Trophoblast cell (in vitro differentiated cells and primary cell): Measurements from ENCODE around the gene KDM4B.
A peak's percentile ranks its signal among the peaks of the same experiment; 100 is the strongest.

Source experiments
- DNase-seq, 2 donors: peaks; one replicate each; pipeline ENCODE4 v3.0.0-alpha.2; 2016
- H2AFZ ChIP-seq: 2 replicates; pipeline ENCODE4 v1.6.1; 2013; ENCODE audit warnings: low read length, moderate library complexity, mild to moderate bottlenecking; ENCODE audit not compliant: insufficient read depth, poor library complexity
- H2AK5ac ChIP-seq: 2 replicates; pipeline ENCODE4 v1.6.1; 2013; ENCODE audit warnings: mild to moderate bottlenecking, low read length
- H2BK120ac ChIP-seq: 2 replicates; pipeline ENCODE4 v1.6.1; 2013; ENCODE audit warnings: low read length, mild to moderate bottlenecking, moderate library complexity; ENCODE audit not compliant: insufficient read depth, poor library complexity
- H2BK12ac ChIP-seq: 2 replicates; pipeline ENCODE4 v1.6.1; 2013; ENCODE audit warnings: mild to moderate bottlenecking, low read length, moderate library complexity
- H2BK5ac ChIP-seq: 2 replicates; pipeline ENCODE4 v1.6.1; 2013; ENCODE audit warnings: low read length, low read depth, moderate library complexity, mild to moderate bottlenecking; ENCODE audit not compliant: poor library complexity
- H3K14ac ChIP-seq: 2 replicates; pipeline ENCODE4 v1.6.1; 2013; ENCODE audit warnings: mild to moderate bottlenecking, low read length
- H3K18ac ChIP-seq: 2 replicates; pipeline ENCODE4 v1.6.1; 2013; ENCODE audit warnings: mild to moderate bottlenecking, low read length
- H3K23ac ChIP-seq: 2 replicates; pipeline ENCODE4 v1.6.1; 2013; ENCODE audit warnings: low read length
- H3K27ac ChIP-seq: 2 replicates; pipeline ENCODE4 v1.5.1; 2013; ENCODE audit warnings: low read depth, mild to moderate bottlenecking, inconsistent platforms, low read length, moderate library complexity
- H3K27me3 ChIP-seq: 2 replicates; pipeline ENCODE4 v1.6.1; 2013; ENCODE audit warnings: inconsistent platforms, mild to moderate bottlenecking, low read length, moderate library complexity; ENCODE audit not compliant: insufficient read depth
- H3K36me3 ChIP-seq, 2 experiments: 1 replicate in 1 of 2; 2 replicates in 1 of 2; pipeline ENCODE4 v1.6.1; 2013; ENCODE audit warnings: low read length in 2 of 2, mild to moderate bottlenecking in 2 of 2, moderate library complexity in 1 of 2; ENCODE audit not compliant: insufficient read depth in 2 of 2, control insufficient read depth in 1 of 2
- H3K4ac ChIP-seq: 2 replicates; pipeline ENCODE4 v1.6.1; 2013; ENCODE audit warnings: low read depth, mild to moderate bottlenecking, low read length, moderate library complexity
- H3K4me1 ChIP-seq, 2 experiments: 1 replicate in 1 of 2; 2 replicates in 1 of 2; pipeline ENCODE4 v1.6.1; 2013; ENCODE audit warnings: low read length in 2 of 2, mild to moderate bottlenecking in 2 of 2, moderate library complexity in 1 of 2; ENCODE audit not compliant: insufficient read depth in 2 of 2, control insufficient read depth in 1 of 2
- H3K4me2 ChIP-seq: 2 replicates; pipeline ENCODE4 v1.6.1; 2013; ENCODE audit warnings: inconsistent platforms, mild to moderate bottlenecking, low read length, moderate library complexity
- H3K4me3 ChIP-seq: 2 replicates; pipeline ENCODE4 v1.5.1; 2013; ENCODE audit warnings: mild to moderate bottlenecking, low read depth, low read length, inconsistent platforms
- H3K79me1 ChIP-seq: one replicate; pipeline ENCODE4 v1.6.1; 2013; ENCODE audit warnings: low read length
- H3K79me2 ChIP-seq: 2 replicates; pipeline ENCODE4 v1.6.1; 2013; ENCODE audit warnings: low read length, mild to moderate bottlenecking; ENCODE audit not compliant: control insufficient read depth, insufficient read depth, poor library complexity
- H3K9ac ChIP-seq: 2 replicates; pipeline ENCODE4 v1.6.1; 2013; ENCODE audit warnings: mild to moderate bottlenecking, low read length
- H3K9me3 ChIP-seq: 2 replicates; pipeline ENCODE4 v1.6.1; 2013; ENCODE audit warnings: low read depth, mild to moderate bottlenecking, control low read depth, inconsistent platforms, low read length; ENCODE audit not compliant: insufficient read depth
- H4K12ac ChIP-seq: 2 replicates; pipeline ENCODE4 v1.6.1; 2013; ENCODE audit warnings: low read depth, mild to moderate bottlenecking, low read length, moderate library complexity
- H4K8ac ChIP-seq: 2 replicates; pipeline ENCODE4 v1.6.1; 2013; ENCODE audit warnings: low read depth, mild to moderate bottlenecking, low read length, moderate library complexity
- H4K91ac ChIP-seq: one replicate; pipeline ENCODE4 v1.6.1; 2013; ENCODE audit warnings: low read depth, mild to moderate bottlenecking, low read length, moderate library complexity
- WGBS: extraction: QIAGEN DNeasy Blood & Tissue Kit; methylation state at CpG from one replicate; pipeline ENCODE4 v1.1.7; 2013; ENCODE audit warnings: missing lambda C conversion rate; ENCODE audit not compliant: insufficient read length, insufficient coverage; ENCODE audit errors: extremely low coverage; 5-methylcytosine and 5-hydroxymethylcytosine counted together

KDM4B gene

GRCh38 chr19:5098646-5099045 lies 129.7 kb downstream of the KDM4B start:
- Histone ChIP-seq H3K4ac (no peak overlapping the region), H3K27me3 (no peaks in the 10 kb centered on the region), H2BK120ac (no peak overlapping the region), H3K18ac (no peak overlapping the region), H3K14ac (no peak overlapping the region), H3K4me3 (no peak overlapping the region), H2BK5ac (no peak overlapping the region), H3K79me1 (no peaks in the 10 kb centered on the region), H3K4me1 (no peaks in the 10 kb centered on the region), H2AK5ac (no peak overlapping the region), H4K91ac (no peak overlapping the region), H3K23ac (no peak overlapping the region), H3K9ac (no peak overlapping the region), H3K36me3 (peaks cover 64 to 69% of the 10 kb centered on the region in 2 experiments), H4K8ac (no peak overlapping the region), H3K79me2 (no peaks in the 10 kb centered on the region), H2BK12ac (no peak overlapping the region), H2AFZ (no peak overlapping the region), H3K9me3 (peaks cover 8% of the 10 kb centered on the region), H3K4me2 (no peak overlapping the region), H3K27ac (no peak overlapping the region), H4K12ac (no peak overlapping the region)
- no CpG with 5 or more reads among the region's 3 CpGs for WGBS
- DNase-seq: peak; percentile 11 to 50

DNA sequence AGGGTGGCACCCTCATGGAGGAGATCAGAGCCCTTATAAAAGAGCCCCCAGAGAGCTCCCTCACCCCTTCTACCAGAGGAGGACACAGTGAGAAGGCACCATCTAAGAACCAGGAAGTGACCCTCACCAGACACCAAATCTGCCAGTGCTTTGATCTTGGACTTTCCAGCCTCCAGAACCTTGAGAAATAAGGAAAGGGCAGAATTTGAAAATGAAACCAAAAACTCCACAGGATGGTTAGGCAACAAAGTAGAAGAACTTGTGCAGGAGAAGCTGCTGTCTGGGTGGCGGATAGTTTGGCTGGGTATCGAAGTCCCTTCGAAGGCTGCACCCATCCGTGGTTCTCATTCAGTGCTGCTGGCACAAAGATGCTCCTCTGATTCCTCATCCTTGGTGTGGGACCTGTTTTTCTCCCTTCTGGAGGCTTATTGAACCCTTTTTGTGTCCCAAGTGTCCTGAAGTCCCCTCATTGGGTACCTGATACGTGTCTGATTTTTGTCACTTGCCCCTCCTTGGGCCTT lies 130.8 kb downstream of the KDM4B start:
- peaks cover 67 to 73% of the 10 kb centered on the region in 2 experiments for H3K36me3 ChIP-seq
- no CpG with 5 or more reads among the region's 5 CpGs for WGBS

DNA sequence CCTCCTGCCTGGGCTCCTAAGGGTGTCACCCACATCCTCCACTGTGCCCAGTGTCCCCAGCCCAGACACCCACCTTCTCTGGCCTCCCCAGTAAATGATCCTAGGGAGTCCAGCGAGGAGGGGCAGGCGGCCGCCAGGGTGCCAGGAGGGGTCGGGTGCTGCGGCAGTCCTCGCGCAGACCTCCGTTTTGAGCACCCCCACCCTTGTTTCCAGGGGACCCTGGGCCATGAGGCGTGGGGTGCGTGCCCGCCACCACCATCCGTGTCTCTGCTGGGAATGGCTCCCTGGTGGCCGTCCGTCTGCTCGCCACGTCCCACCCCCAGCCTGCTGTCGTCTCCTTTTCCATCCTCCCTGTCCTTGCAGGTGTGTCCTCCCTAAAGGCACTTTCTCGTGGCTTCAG lies 133.0 kb downstream of the KDM4B start:
- Histone ChIP-seq H3K27ac (no peak overlapping the region), H3K79me1 (no peaks in the 10 kb centered on the region), H3K9me3 (peaks cover 8% of the 10 kb centered on the region), H3K18ac (no peak overlapping the region), H3K14ac (no peak overlapping the region), H2BK120ac (no peak overlapping the region), H3K4ac (no peak overlapping the region), H4K12ac (peak overlapping the region; percentile 6), H2BK12ac (no peak overlapping the region), H4K91ac (no peak overlapping the region), H3K9ac (no peak overlapping the region), H3K4me3 (no peak overlapping the region), H2BK5ac (no peak overlapping the region), H2AK5ac (no peak overlapping the region), H3K4me1 (no peaks in the 10 kb centered on the region), H3K4me2 (no peak overlapping the region), H3K23ac (no peak overlapping the region), H3K36me3 (peaks cover 74 to 85% of the 10 kb centered on the region in 2 experiments), H3K79me2 (no peaks in the 10 kb centered on the region), H4K8ac (no peak overlapping the region), H2AFZ (no peak overlapping the region), H3K27me3 (no peaks in the 10 kb centered on the region)
- WGBS: no CpG with 5 or more reads among the region's 18 CpGs
- DNase-seq: no peak

More for the DNA sequence above, 130.8 kb downstream of the KDM4B start:
- Histone ChIP-seq H3K27ac (no peak overlapping the region), H4K8ac (no peak overlapping the region), H4K91ac (no peak overlapping the region), H3K9me3 (peaks cover 8% of the 10 kb centered on the region), H3K4me3 (no peak overlapping the region), H3K79me1 (no peaks in the 10 kb centered on the region), H3K27me3 (no peaks in the 10 kb centered on the region), H2AFZ (no peak overlapping the region), H3K23ac (no peak overlapping the region), H3K79me2 (no peaks in the 10 kb centered on the region), H4K12ac (no peak overlapping the region), H3K14ac (no peak overlapping the region), H3K4me2 (no peak overlapping the region), H3K9ac (no peak overlapping the region), H3K4ac (no peak overlapping the region), H2AK5ac (no peak overlapping the region), H3K4me1 (no peaks in the 10 kb centered on the region), H3K18ac (no peak overlapping the region), H2BK5ac (no peak overlapping the region), H2BK120ac (no peak overlapping the region), H2BK12ac (no peak overlapping the region)
- no peak for DNase-seq

GRCh38 chr19:5102520-5102919 lies 133.6 kb downstream of the KDM4B start:
- Histone ChIP-seq H3K36me3 (peaks cover 71 to 84% of the 10 kb centered on the region in 2 experiments), H4K8ac (no peak overlapping the region), H3K4ac (no peak overlapping the region), H2AFZ (no peak overlapping the region), H2BK120ac (no peak overlapping the region), H3K4me3 (no peak overlapping the region), H3K9ac (no peak overlapping the region), H3K4me2 (no peak overlapping the region), H3K79me1 (no peaks in the 10 kb centered on the region), H2BK12ac (no peak overlapping the region), H3K18ac (no peak overlapping the region), H3K9me3 (peaks cover 8% of the 10 kb centered on the region), H3K14ac (no peak overlapping the region), H3K27me3 (no peaks in the 10 kb centered on the region), H3K79me2 (no peaks in the 10 kb centered on the region), H3K23ac (no peak overlapping the region), H4K12ac (no peak overlapping the region), H4K91ac (no peak overlapping the region), H3K27ac (no peak overlapping the region), H2AK5ac (no peak overlapping the region), H3K4me1 (no peaks in the 10 kb centered on the region), H2BK5ac (no peak overlapping the region)
- no CpG with 5 or more reads among the region's 21 CpGs for WGBS
- no peak for DNase-seq
